Naive B cell (primary cell): ENCODE measurements around the gene NUDC. TPM values are rescaled to one million over a fixed set of nuclear protein-coding genes. Genes with fewer than 3 reads are reported as not detected.
A peak's percentile ranks its signal among the peaks of the same experiment; 100 is the strongest.

Source experiments
- ATAC-seq, 2 donors: fragments of 150-1000 bp; cut with Tn5 transposase; 2 replicates each; pipeline ENCODE4 v1.10.0; 2021; ENCODE audit warnings: low read depth in 2 of 2, mild to moderate bottlenecking in 2 of 2, moderate library complexity in 2 of 2
- DNase-seq: peaks from one replicate; pipeline ENCODE4 v3.0.0; 2022
- H3K27ac Mint-ChIP-seq, 6 donors: one replicate each; pipeline ENCODE4 v1.8.0; 2020 to 2022; ENCODE audit warnings: mild to moderate bottlenecking in 6 of 6, mixed read lengths in 6 of 6, moderate library complexity in 5 of 6, inconsistent platforms in 2 of 6
- H3K27me3 Mint-ChIP-seq, 3 donors: one replicate each; pipeline ENCODE4 v1.8.0; 2021 to 2022; ENCODE audit warnings: mixed read lengths in 3 of 3, mild to moderate bottlenecking in 1 of 3
- H3K36me3 Mint-ChIP-seq, 2 donors: one replicate each; pipeline ENCODE4 v1.8.0; 2020 to 2022; ENCODE audit warnings: mixed read lengths in 2 of 2, inconsistent platforms in 1 of 2, mild to moderate bottlenecking in 1 of 2
- H3K4me1 Mint-ChIP-seq, 3 donors: one replicate each; pipeline ENCODE4 v1.8.0; 2020 to 2022; ENCODE audit warnings: mixed read lengths in 3 of 3, inconsistent platforms in 1 of 3, mild to moderate bottlenecking in 1 of 3, moderate library complexity in 1 of 3
- H3K4me3 Mint-ChIP-seq, 8 donors: one replicate each; pipeline ENCODE4 v1.8.0; 2020 to 2022; ENCODE audit warnings: mild to moderate bottlenecking in 8 of 8, mixed read lengths in 8 of 8, moderate library complexity in 8 of 8, inconsistent platforms in 2 of 8
- H3K9me3 Mint-ChIP-seq, 7 donors: one replicate each; pipeline ENCODE4 v1.8.0; 2020 to 2022; ENCODE audit warnings: mixed read lengths in 7 of 7, mild to moderate bottlenecking in 5 of 7, inconsistent platforms in 2 of 7, moderate library complexity in 1 of 7
- polyA plus RNA-seq, 6 donors: library from polyadenylated mRNA; unstranded; fragments of 300-500 nt; fragmentation: Illumina TruSeq; gene quantifications; one replicate each; pipeline ENCODE4 v1.2.3, GENCODE V29; 2021; ENCODE audit warnings: low read depth in 6 of 6

The NUDC gene
- polyA plus RNA-seq, 6 donors from 2014 or later = 73.5 to 110 (median 86.7) TPM

- DNase-seq (no peak), ATAC-seq (no peak)
- no peaks in the 10 kb centered on the region for H3K27me3 Mint-ChIP-seq
- no peak overlapping the region for H3K27ac Mint-ChIP-seq
- H3K4me1 Mint-ChIP-seq = peaks cover 24 to 56% (median 36%) of the 10 kb centered on the region in 3 donors
- H3K36me3 Mint-ChIP-seq = peaks cover 12 to 20% of the 10 kb centered on the region in 2 donors
- no peaks in the 10 kb centered on the region for H3K9me3 Mint-ChIP-seq
- peak overlapping the region in 2 of 8 donors; percentile 37 to 75 for H3K4me3 Mint-ChIP-seq
Observed at GRCh38 chr1:26897351-26897750, 24.2 kb upstream of the NUDC start.

GRCh38 chr1:26900001-26900814 is 21.3 kb upstream of the NUDC start, which contains the start of gene GPATCH3:
TSS of gene GPATCH3 (minus strand) at chr1:26900467. CDS start at chr1:26900442, 25 bp downstream.
- Mint-ChIP-seq H3K36me3 (peaks cover 7 to 8% of the 10 kb centered on the region in 2 donors), H3K27ac (peak within 1 kb of the TSS; percentile 96 to 99 (median 96)), H3K9me3 (no peaks in the 10 kb centered on the region), H3K4me1 (peaks cover 18 to 48% (median 29%) of the 10 kb centered on the region in 3 donors), H3K27me3 (no peaks in the 10 kb centered on the region), H3K4me3 (peak within 1 kb of the TSS; percentile 94 to 99 (median 97))
- DNase-seq (peak; percentile 82), ATAC-seq (peak; percentile 92 to 95)

- Mint-ChIP-seq H3K4me1 (peaks cover 14 to 42% (median 29%) of the 10 kb centered on the region in 3 donors), H3K4me3 (peak overlapping the region; percentile 94 to 99 (median 97)), H3K27me3 (no peaks in the 10 kb centered on the region), H3K27ac (peak overlapping the region; percentile 96 to 99 (median 96)), H3K36me3 (peaks cover 7 to 8% of the 10 kb centered on the region in 2 donors), H3K9me3 (no peaks in the 10 kb centered on the region)
- DNase-seq (no peak), ATAC-seq (peak; percentile 2 to 5)
Observed at GRCh38 chr1:26900815-26901511, 20.6 kb upstream of the NUDC start.

- H3K27me3 Mint-ChIP-seq = peaks cover 0 to 24% (median 0%) of the 10 kb centered on the region in 3 donors
Observed at GRCh38 chr1:26907071-26907917, 14.2 kb upstream of the NUDC start.

GRCh38 chr1:26909951-26910342 is 11.6 kb upstream of the NUDC start:
- H3K27me3 Mint-ChIP-seq = peaks cover 0 to 24% (median 0%) of the 10 kb centered on the region in 3 donors
- no peak for ATAC-seq
- H3K27ac Mint-ChIP-seq = peak overlapping the region in 1 of 6 donors; percentile 16
- H3K4me3 Mint-ChIP-seq = no peak overlapping the region
- no peaks in the 10 kb centered on the region for H3K4me1 Mint-ChIP-seq
- DNase-seq = no peak
- H3K9me3 Mint-ChIP-seq = no peaks in the 10 kb centered on the region
- no peaks in the 10 kb centered on the region for H3K36me3 Mint-ChIP-seq

More at GRCh38 chr1:26907071-26907917, 14.2 kb upstream of the NUDC start:
- Mint-ChIP-seq H3K4me3 (no peak overlapping the region), H3K4me1 (peaks cover 0 to 2% (median 0%) of the 10 kb centered on the region in 3 donors), H3K27ac (peak overlapping the region in 1 of 6 donors; percentile 27), H3K9me3 (no peaks in the 10 kb centered on the region), H3K36me3 (no peaks in the 10 kb centered on the region)
- ATAC-seq = no peak
- DNase-seq = no peak

DNA sequence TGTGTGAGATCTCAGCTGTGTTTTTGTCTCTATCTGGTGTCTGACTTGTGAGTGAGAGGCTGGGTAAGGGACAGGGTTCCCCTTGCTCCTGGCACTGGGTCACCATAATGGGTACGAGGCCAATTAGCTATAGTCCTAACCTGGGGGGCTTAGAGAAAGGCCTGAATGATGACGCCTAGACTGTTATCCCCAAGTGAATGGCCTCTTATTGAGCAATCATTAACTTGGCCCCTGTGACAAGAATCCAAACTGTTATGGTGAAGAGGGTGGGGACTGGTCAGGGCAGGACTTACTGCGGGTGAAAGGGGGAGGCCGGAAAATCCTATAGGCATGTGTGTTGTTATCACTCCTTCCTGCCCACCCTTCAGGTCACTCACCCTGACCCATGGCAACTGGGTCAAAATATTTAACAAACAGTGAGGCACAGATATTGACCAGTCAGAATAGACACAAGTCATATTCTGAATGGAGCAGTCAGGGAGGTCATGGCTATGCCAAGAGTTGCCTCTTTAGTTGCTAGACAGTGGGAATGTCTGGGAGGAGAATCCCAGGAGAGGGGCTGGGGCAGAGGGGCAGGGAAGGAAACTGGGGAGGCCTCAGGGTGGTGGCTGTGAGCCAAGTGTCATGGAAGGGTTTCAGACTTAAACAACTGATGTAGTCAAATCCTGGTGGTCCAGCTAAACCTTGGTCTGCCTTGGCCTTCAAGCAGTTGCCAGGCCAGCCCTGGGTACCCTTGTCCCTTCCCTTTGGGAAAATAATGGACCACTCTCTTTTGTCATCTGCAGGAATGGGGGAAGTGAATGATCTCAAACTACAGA is 11.0 kb upstream of the NUDC start:
- Mint-ChIP-seq H3K27ac (peak overlapping the region in 1 of 6 donors; percentile 72), H3K4me3 (no peak overlapping the region), H3K36me3 (no peaks in the 10 kb centered on the region), H3K4me1 (no peaks in the 10 kb centered on the region), H3K27me3 (peaks cover 0 to 24% (median 0%) of the 10 kb centered on the region in 3 donors), H3K9me3 (no peaks in the 10 kb centered on the region)
- ATAC-seq (no peak), DNase-seq (no peak)

DNA sequence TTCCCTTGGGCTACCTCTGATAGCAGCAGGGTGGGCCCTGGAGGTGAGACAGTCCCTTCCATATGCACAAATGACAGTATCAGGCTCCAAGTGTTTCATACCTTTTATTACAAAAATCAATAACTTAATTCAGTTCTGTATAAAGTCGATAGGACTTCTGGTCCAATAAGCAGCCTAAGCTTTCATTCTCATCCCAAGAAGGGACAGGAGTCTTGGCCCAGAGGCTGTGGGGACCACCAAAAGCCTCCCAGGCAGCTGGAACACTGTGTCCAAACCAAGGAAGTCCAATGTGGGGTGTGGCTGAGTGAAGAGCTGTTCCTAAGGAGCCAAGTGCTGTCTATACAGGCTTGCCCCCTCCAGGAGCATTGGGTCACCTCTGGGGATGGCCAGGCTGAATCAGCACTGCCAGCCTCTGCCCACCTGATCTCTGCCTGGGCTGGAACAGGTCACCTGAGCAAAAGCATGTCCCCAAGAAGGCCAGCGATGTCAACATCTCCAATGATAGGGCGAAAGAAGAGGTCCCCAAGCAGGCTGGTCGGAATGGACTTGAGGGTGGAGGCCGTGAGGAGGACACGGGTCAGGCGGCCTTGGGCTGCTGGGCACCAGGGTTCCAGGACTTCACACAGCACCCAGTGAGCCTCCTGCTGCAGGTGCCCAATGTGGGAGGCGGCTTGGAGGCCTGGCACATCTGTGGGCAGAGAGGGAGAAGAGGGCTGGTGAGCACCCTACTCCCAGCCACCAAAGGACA is 10.0 kb upstream of the NUDC start:
- no peak overlapping the region for H3K4me3 Mint-ChIP-seq

GRCh38 chr1:26912147-26912490 is 9.4 kb upstream of the NUDC start:
- ATAC-seq (no peak), DNase-seq (no peak)
- no peaks in the 10 kb centered on the region for H3K9me3 Mint-ChIP-seq
- H3K27me3 Mint-ChIP-seq = peaks cover 0 to 21% (median 0%) of the 10 kb centered on the region in 3 donors
- H3K27ac Mint-ChIP-seq = no peak overlapping the region
- no peaks in the 10 kb centered on the region for H3K36me3 Mint-ChIP-seq
- no peaks in the 10 kb centered on the region for H3K4me1 Mint-ChIP-seq
- no peak overlapping the region for H3K4me3 Mint-ChIP-seq

More for the DNA sequence above, 10.0 kb upstream of the NUDC start:
- ATAC-seq = no peak
- peak overlapping the region in 1 of 6 donors; percentile 82 for H3K27ac Mint-ChIP-seq
- DNase-seq = no peak
- no peaks in the 10 kb centered on the region for H3K36me3 Mint-ChIP-seq
- H3K27me3 Mint-ChIP-seq = peaks cover 0 to 24% (median 0%) of the 10 kb centered on the region in 3 donors
- H3K9me3 Mint-ChIP-seq = no peaks in the 10 kb centered on the region
- H3K4me1 Mint-ChIP-seq = no peaks in the 10 kb centered on the region

DNA sequence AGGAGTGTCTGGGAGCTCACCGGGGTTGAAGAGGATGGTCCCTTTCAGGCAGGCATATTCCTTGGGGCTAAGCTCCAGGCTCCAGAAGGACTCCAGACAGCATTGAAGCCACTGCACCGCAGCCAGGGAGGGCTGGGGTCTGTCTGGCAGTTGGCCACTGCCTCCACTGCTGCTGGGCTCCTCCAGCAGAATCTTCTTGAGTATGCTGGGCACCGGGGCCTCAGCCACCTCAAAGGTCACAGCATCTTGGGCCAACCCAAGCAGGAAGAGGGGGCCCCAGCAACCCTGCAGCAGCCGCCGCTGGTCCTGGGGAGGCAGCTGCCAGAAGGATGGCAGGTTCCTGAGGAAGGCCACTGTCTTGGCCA is 8.2 kb upstream of the NUDC start:
- H3K4me3 Mint-ChIP-seq = no peak overlapping the region
- no peaks in the 10 kb centered on the region for H3K36me3 Mint-ChIP-seq
- ATAC-seq (no peak), DNase-seq (no peak)
- H3K9me3 Mint-ChIP-seq = no peaks in the 10 kb centered on the region
- H3K4me1 Mint-ChIP-seq = no peaks in the 10 kb centered on the region
- H3K27ac Mint-ChIP-seq = peak overlapping the region in 1 of 6 donors; percentile 89
- peaks cover 0 to 18% (median 0%) of the 10 kb centered on the region in 3 donors for H3K27me3 Mint-ChIP-seq

DNA sequence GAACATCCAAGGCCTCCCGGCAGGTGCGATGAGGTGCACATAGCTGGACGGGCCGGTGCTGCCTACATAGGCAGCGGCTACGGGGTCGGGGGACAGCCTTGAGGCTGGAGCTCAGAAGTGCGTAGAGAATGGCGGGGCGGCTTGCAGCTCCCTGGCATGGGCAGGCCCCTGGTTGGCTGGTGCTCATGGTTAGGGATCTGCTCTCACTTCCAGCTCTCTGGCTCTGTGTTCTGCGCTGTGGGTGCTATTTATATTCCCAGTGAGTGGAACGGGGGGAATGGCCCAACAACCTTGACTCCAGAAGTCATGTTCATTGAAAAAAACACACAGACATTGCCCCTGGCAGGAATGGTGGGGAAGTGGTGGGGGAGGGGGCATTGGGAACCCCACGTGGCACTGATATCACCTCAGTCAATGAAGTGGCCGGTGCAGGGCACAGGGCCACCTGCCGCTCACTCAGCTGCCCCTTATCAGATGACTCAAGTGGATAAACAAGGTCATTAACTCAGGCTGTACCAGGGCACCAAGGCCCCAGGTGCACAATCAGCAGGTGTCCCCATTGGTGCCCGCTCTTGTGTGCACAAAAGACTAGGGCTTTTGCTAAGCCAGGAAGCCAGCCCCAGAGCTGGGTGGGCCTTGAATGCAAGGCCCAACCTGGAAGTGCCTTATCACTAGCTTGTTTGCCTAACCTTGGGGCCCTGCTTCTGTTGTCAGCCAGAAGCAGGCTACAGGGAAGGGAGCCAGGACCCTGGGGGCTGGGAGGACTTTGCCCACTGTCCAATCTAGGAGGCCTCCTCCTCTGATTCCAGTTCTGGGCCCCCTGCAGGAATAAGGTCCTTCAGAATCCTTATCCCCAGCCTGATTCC is 7.6 kb upstream of the NUDC start, which contains the start of gene NR0B2:
TSS of gene NR0B2 (minus strand) at position 222 of the 866 bp plus-strand sequence. CDS start at position 187, 35 bp downstream.
- no peak for ATAC-seq
- Mint-ChIP-seq H3K36me3 (no peaks in the 10 kb centered on the region), H3K9me3 (no peaks in the 10 kb centered on the region), H3K27ac (peak within 1 kb of the TSS in 1 of 6 donors; percentile 89), H3K4me3 (peak within 1 kb of the TSS in 1 of 8 donors; percentile 61), H3K27me3 (peaks cover 0 to 18% (median 0%) of the 10 kb centered on the region in 3 donors), H3K4me1 (no peaks in the 10 kb centered on the region)
- DNase-seq = no peak

DNA sequence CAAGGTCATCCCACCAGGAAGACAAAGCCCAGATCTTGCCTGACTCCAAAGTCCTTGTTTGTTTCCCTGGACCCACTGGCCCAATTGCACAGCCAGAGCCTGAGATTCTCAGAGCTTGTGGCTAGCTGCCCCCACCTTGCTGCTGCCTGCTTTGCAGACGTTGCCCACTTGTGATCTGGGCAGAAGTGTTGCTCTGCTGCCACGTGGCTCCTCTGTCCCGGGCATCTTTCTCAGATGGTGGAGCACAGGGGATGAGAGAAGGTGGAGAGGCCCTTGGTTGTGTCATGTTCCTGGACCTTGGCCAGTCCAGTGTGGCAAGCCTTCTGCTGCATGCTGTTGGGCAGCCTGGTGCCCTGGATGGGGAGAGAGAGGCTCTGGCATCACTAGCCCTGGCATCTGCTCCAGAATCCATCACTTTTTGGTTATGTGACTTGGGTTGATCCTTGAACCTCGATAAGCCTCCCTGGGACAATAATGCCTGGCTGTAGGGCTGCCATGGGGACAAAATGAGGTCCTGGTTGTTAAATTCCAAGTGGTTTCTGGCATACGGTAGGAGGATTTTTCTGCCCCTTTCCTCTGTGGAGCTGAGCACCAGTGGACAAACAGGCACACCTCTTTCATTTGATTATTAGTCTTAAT is 6.2 kb upstream of the NUDC start:
- H3K36me3 Mint-ChIP-seq = no peaks in the 10 kb centered on the region
- no peak for ATAC-seq
- H3K9me3 Mint-ChIP-seq = no peaks in the 10 kb centered on the region
- no peak for DNase-seq
- no peak overlapping the region for H3K4me3 Mint-ChIP-seq
- H3K4me1 Mint-ChIP-seq = peaks cover 1 to 5% (median 5%) of the 10 kb centered on the region in 3 donors
- H3K27ac Mint-ChIP-seq = no peak overlapping the region
- peaks cover 0 to 4% (median 0%) of the 10 kb centered on the region in 3 donors for H3K27me3 Mint-ChIP-seq
